Measurements from ENCODE around the gene POU6F1.

The POU6F1 gene

DNA sequence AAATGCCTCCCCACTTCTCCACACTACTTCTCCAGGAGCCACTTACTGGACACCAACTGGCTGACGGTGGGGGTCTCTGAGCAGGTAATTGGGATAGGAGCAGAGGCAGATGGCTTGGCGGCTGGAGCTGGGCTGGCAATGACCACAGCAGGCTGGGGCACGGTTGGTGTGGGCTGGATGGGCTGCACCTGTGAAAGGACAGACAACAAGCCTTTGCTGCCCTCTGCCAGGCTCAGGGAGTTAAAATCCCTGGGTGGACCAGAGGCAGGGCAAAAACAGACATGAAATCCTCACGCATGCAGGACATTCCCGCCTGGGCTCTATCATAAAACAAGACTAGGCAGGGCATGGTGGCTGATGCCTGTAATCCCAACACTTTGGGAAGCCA, 25.6 kb downstream of the POU6F1 start:
- no peaks in the 10 kb centered on the region for H3K4me1 ChIP-seq (ENCODE audit: control insufficient read depth, insufficient read depth, low read length)
- DNase-seq (ENCODE audit: low read depth): no peak
- no peaks in the 10 kb centered on the region for H3K9me3 ChIP-seq (ENCODE audit: control insufficient read depth, low read length)
- peaks cover 4% of the 10 kb centered on the region for H3K36me3 ChIP-seq (ENCODE audit: control insufficient read depth, insufficient read depth, low read length, severe bottlenecking)
- H3K27me3 ChIP-seq (replicated peaks; ENCODE audit: control insufficient read depth, insufficient read depth, low read length): no peaks in the 10 kb centered on the region
- no peak overlapping the region for H3K9ac ChIP-seq (ENCODE audit: low read length)
- no peak overlapping the region for H3K4me3 ChIP-seq (ENCODE audit: low read length)

DNA sequence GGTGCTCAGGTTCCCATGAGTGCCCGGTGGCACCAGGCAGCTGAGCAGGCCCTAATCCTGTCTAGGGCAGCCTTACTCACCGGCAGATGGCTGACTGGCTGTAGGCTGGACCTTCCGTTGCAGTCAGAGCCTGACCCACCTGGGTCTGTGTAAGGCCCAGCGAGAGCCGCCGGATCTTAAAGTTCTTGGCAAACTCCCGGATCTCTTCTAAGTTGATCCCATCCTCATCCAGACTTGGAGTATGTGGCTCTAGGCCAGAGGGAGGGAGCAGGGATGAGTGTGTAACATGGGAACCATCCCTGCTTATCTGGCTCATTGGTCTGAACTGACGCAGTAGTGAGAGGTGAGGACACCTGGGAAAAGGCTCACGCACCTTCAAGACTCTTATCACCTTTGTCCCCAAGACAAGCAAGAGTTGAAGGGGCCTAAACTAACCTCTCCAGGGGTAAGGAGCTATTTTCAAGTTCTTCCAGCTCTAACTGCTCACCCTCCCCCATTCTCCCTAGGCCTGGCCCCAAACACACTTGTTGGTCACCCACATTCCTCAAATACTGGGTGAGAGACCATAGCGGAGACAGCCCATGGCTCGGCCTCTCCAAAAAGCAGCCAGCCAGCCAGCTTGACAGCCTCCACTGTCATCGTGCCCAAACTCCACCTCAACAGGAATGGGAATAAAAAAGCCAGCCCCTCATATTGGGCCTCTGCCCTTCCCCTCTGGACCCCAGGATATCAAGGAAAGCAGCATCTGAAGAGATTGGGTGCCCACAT, 26.2 kb downstream of the POU6F1 start:
- H3K9ac ChIP-seq (ENCODE audit: low read length): no peak overlapping the region
- H3K4me3 ChIP-seq (ENCODE audit: low read length): no peak overlapping the region
- peaks cover 4% of the 10 kb centered on the region for H3K36me3 ChIP-seq (ENCODE audit: control insufficient read depth, insufficient read depth, low read length, severe bottlenecking)
- no peak for DNase-seq (ENCODE audit: low read depth)
- H3K4me1 ChIP-seq (ENCODE audit: control insufficient read depth, insufficient read depth, low read length): no peaks in the 10 kb centered on the region
- H3K9me3 ChIP-seq (ENCODE audit: control insufficient read depth, low read length): no peaks in the 10 kb centered on the region
- no peaks in the 10 kb centered on the region for H3K27me3 ChIP-seq (replicated peaks; ENCODE audit: control insufficient read depth, insufficient read depth, low read length)

DNA sequence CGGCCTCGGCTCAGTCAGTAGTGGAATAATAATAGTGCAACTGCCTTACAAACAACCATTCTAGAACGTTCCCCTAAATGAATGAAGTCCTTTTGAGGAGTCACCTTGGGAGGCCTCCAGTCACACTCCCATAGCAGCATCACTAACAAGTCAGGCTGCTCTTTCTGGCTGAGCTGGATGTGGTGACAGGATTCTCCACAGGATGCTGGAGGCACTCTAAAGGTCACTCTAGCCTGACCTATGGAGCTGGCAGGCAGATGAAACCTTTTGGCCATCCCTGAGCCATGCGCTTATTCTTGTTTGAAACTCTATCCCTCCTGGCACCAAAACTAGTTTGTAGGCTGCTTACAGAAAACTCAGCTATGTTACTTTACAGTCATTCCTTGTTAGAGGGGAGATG, 27.0 kb downstream of the POU6F1 start:
- no peak overlapping the region for H3K4me3 ChIP-seq (ENCODE audit: low read length)

DNA sequence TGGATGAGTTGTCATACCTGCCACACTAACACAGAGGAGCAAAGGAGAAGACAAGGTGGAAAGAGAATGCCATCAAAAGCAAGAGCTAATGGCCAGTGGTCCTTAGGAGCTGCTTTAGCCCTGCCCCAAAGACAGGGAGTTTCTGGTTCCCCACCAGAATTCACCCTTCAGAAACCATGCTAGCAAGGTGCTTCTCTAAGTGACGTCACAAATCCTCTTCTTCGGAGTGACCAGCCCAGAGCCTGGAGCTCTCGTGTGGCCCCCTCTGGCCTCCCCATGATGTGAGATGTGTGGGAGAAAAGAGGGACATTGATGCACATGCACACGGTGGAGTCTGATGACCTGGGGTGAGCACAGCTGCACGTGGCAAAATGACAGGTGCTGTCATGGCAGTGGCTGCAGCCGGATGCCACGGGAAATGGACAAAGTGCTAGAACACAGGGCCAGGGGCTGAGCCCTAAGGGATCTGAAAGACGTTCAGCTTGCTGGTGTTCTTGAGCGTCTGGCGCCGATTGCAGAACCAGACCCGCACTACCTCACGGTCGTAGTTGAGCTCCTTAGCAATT, 28.0 kb downstream of the POU6F1 start:
- no peak overlapping the region for H3K9ac ChIP-seq (ENCODE audit: low read length)
- DNase-seq (ENCODE audit: low read depth): no peak
- no peaks in the 10 kb centered on the region for H3K27me3 ChIP-seq (replicated peaks; ENCODE audit: control insufficient read depth, insufficient read depth, low read length)
- no peaks in the 10 kb centered on the region for H3K9me3 ChIP-seq (ENCODE audit: control insufficient read depth, low read length)
- H3K4me3 ChIP-seq (ENCODE audit: low read length): no peak overlapping the region
- no peaks in the 10 kb centered on the region for H3K4me1 ChIP-seq (ENCODE audit: control insufficient read depth, insufficient read depth, low read length)
- peaks cover 4% of the 10 kb centered on the region for H3K36me3 ChIP-seq (ENCODE audit: control insufficient read depth, insufficient read depth, low read length, severe bottlenecking)

More for the DNA sequence above, 27.0 kb downstream of the POU6F1 start:
- H3K9ac ChIP-seq (ENCODE audit: low read length): no peak overlapping the region
- H3K9me3 ChIP-seq (ENCODE audit: control insufficient read depth, low read length): no peaks in the 10 kb centered on the region
- no peaks in the 10 kb centered on the region for H3K27me3 ChIP-seq (replicated peaks; ENCODE audit: control insufficient read depth, insufficient read depth, low read length)
- H3K4me1 ChIP-seq (ENCODE audit: control insufficient read depth, insufficient read depth, low read length): no peaks in the 10 kb centered on the region
- DNase-seq (ENCODE audit: low read depth): no peak
- peaks cover 4% of the 10 kb centered on the region for H3K36me3 ChIP-seq (ENCODE audit: control insufficient read depth, insufficient read depth, low read length, severe bottlenecking)

DNA sequence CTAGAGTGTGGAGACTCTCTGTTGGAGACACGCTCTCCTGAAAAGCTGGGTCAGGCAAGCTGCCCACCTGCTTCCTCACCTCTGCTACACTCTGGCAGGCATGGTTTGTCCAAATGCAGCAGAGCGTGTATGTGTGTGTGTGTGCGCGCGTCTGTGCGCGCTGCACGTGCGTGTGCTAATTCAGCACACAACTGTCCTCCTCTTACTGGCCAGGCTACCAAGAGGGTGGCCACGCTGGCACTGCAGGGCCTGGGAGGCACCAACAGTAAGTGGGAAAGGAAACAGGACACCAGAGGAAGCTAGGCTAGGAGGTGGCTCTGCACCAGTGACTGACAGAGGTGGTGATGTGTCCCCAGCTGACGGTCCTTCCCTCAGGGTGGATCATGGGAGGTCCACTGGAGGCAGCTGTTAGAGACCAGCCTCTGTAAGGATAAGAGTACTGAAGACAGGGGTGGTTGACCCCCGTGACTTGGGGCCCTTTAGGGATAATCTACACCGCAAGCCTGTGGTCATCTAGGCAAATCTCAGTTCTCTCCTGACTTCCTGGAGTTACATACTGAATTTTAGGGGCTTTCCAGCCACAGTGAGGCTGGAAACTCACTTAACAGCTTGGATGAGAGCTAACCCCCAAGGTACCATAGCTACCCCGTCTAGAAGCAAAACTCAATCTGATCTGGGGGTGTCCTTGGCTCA, 29.4 kb downstream of the POU6F1 start:
- H3K9me3 ChIP-seq (ENCODE audit: control insufficient read depth, low read length): no peaks in the 10 kb centered on the region
- no peak for DNase-seq (ENCODE audit: low read depth)
- no peaks in the 10 kb centered on the region for H3K4me1 ChIP-seq (ENCODE audit: control insufficient read depth, insufficient read depth, low read length)
- H3K27me3 ChIP-seq (replicated peaks; ENCODE audit: control insufficient read depth, insufficient read depth, low read length): no peaks in the 10 kb centered on the region
- H3K4me3 ChIP-seq (ENCODE audit: low read length): no peak overlapping the region
- peaks cover 4% of the 10 kb centered on the region for H3K36me3 ChIP-seq (ENCODE audit: control insufficient read depth, insufficient read depth, low read length, severe bottlenecking)
- H3K9ac ChIP-seq (ENCODE audit: low read length): no peak overlapping the region

DNA sequence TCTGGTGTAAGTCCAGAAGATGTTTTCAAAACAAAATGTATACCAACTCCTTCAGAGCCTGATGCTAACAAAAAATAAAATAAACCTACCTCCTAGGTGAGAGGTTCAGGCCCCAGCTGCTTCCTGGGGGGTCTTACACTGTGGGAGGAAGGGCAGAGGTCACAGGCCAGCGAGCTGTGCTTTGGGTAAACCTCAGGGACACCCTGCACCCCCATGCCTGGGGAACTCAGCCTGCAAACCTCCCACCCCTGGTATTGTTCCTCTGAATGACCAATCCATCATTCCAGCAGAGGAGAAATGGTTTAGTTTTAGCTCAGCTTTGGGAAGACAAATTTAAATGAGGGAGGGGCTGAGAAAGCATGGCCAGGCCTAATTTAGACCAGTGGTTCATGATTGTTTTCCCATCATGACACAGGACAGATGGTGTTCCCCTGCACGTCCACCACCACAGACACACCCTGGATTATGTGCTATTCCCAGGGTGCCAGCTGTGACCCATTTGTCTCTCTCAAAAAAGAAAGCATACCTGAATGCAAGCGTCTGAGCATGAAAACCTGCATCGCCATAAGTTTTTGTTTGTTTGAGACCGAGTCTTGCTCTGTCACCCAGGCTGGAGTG, 30.4 kb downstream of the POU6F1 start:
- H3K9ac ChIP-seq (ENCODE audit: low read length): no peak overlapping the region
- peaks cover 4% of the 10 kb centered on the region for H3K36me3 ChIP-seq (ENCODE audit: control insufficient read depth, insufficient read depth, low read length, severe bottlenecking)
- H3K4me1 ChIP-seq (ENCODE audit: control insufficient read depth, insufficient read depth, low read length): no peaks in the 10 kb centered on the region
- H3K27me3 ChIP-seq (replicated peaks; ENCODE audit: control insufficient read depth, insufficient read depth, low read length): no peaks in the 10 kb centered on the region
- H3K9me3 ChIP-seq (ENCODE audit: control insufficient read depth, low read length): no peaks in the 10 kb centered on the region
- no peak for DNase-seq (ENCODE audit: low read depth)
- no peak overlapping the region for H3K4me3 ChIP-seq (ENCODE audit: low read length)

DNA sequence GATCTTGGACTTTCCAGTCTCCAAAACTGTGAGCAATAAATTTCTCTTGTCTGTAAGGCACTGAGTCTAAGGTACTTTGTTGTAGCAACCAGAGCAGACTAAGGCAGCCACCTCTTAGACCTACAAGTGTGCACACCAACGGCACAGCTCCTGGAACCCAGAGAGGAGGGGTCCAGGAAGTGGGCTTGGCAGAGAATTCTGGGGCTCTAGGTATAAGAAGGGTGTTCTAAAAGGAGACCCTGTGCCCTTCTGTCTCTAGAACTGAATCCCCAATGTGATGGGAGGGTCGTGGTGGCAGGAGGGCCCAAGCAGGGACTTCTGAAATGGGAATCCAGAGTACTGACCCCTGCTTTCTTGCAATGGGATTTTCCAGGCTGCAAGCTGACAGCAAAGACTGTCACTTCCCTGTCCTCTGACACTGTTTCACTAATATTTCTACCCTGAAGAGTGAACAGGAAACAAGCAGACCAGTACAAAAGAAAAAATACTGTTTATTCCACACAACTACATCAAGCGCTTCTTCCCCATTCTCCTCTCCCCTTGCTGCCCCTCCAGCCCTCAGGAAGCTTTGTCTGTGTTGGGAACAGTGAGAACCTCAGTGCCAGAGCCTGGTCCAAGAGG, 31.3 kb downstream of the POU6F1 start:
- Histone ChIP-seq H3K4me3 (ENCODE audit: low read length) (no peak overlapping the region), H3K27me3 (replicated peaks; ENCODE audit: control insufficient read depth, insufficient read depth, low read length) (no peaks in the 10 kb centered on the region), H3K36me3 (ENCODE audit: control insufficient read depth, insufficient read depth, low read length, severe bottlenecking) (peaks cover 4% of the 10 kb centered on the region), H3K4me1 (ENCODE audit: control insufficient read depth, insufficient read depth, low read length) (no peaks in the 10 kb centered on the region), H3K9ac (ENCODE audit: low read length) (no peak overlapping the region), H3K9me3 (ENCODE audit: control insufficient read depth, low read length) (no peaks in the 10 kb centered on the region)
- DNase-seq (ENCODE audit: low read depth): no peak

DNA sequence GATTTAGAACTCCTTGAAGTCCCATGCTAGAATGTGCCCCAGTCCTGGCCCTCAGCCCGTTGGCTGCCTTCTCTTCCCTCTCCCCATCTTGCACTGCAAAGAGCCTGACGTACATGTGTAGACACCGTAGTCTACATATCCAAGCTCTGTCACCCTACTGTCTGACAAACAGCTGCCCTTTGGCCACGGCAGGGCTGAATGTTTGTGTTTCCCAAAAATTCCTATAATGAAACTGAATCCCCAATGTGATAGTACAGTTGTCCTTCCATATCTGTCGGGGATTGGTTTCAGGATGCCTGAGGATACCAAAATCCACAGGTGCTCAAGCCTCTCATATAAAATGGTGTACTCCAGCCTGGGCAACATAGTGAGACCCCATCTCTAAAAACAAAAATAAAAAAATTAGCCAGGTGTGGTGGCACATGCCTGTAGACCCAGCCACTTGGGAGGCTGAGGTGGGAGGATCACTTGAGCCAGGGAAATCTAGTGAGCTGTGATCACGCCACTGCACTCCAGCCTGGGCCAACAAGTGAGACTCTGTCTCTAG, 32.6 kb downstream of the POU6F1 start:
- Histone ChIP-seq H3K9me3 (ENCODE audit: control insufficient read depth, low read length) (no peaks in the 10 kb centered on the region), H3K9ac (ENCODE audit: low read length) (no peak overlapping the region), H3K27me3 (replicated peaks; ENCODE audit: control insufficient read depth, insufficient read depth, low read length) (no peaks in the 10 kb centered on the region), H3K36me3 (ENCODE audit: control insufficient read depth, insufficient read depth, low read length, severe bottlenecking) (peaks cover 4% of the 10 kb centered on the region), H3K4me1 (ENCODE audit: control insufficient read depth, insufficient read depth, low read length) (no peaks in the 10 kb centered on the region), H3K4me3 (ENCODE audit: low read length) (no peak overlapping the region)
- DNase-seq (ENCODE audit: low read depth): no peak

DNA sequence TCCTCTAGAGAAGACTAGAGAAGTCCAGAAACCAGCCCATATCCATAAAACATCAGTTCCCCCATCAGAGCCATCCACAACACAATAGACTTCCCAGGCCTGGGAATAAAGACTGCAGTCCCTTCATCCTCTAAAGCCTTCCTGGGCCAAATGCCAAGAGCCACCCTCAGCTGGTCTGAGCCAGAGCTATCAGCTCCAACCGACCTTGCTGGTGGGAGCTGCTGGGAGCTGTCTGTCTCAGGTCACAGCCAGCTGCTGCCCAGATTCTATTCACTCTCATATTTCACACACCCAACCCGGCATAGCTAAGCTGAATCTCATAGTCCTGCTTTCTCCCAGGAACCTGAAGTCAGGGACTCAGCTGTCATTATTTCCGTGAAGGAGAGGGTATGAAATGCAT, 34.0 kb downstream of the POU6F1 start:
- Histone ChIP-seq H3K9me3 (ENCODE audit: control insufficient read depth, low read length) (no peaks in the 10 kb centered on the region), H3K9ac (ENCODE audit: low read length) (no peak overlapping the region), H3K36me3 (ENCODE audit: control insufficient read depth, insufficient read depth, low read length, severe bottlenecking) (no peaks in the 10 kb centered on the region), H3K4me3 (ENCODE audit: low read length) (no peak overlapping the region), H3K27me3 (replicated peaks; ENCODE audit: control insufficient read depth, insufficient read depth, low read length) (no peaks in the 10 kb centered on the region), H3K4me1 (ENCODE audit: control insufficient read depth, insufficient read depth, low read length) (no peaks in the 10 kb centered on the region)
- DNase-seq (ENCODE audit: low read depth): peak; percentile 44

DNA sequence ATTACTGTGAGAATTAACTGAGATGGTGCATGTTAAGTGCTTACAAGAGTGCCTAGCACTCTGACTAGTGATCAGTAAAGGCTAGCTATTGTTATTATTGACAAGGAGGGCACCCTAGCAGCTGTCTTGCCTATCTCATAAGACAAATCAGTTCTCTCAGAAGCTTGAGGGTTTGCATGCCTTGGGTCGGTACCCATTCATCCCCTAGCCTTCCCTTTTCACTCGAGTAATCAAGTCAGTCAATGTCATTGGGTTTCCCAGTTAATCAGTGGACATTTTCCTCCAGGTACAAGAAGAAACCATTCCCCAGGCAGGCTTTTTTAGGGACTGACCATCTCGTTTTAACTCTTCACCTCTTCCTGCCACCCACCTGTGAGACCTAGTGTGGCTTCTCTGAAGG, 34.5 kb downstream of the POU6F1 start:
- H3K27me3 ChIP-seq (replicated peaks; ENCODE audit: control insufficient read depth, insufficient read depth, low read length): no peaks in the 10 kb centered on the region
- no peak overlapping the region for H3K9ac ChIP-seq (ENCODE audit: low read length)
- no peaks in the 10 kb centered on the region for H3K4me1 ChIP-seq (ENCODE audit: control insufficient read depth, insufficient read depth, low read length)
- no peaks in the 10 kb centered on the region for H3K9me3 ChIP-seq (ENCODE audit: control insufficient read depth, low read length)
- H3K4me3 ChIP-seq (ENCODE audit: low read length): no peak overlapping the region
- no peaks in the 10 kb centered on the region for H3K36me3 ChIP-seq (ENCODE audit: control insufficient read depth, insufficient read depth, low read length, severe bottlenecking)
- no peak for DNase-seq (ENCODE audit: low read depth)

DNA sequence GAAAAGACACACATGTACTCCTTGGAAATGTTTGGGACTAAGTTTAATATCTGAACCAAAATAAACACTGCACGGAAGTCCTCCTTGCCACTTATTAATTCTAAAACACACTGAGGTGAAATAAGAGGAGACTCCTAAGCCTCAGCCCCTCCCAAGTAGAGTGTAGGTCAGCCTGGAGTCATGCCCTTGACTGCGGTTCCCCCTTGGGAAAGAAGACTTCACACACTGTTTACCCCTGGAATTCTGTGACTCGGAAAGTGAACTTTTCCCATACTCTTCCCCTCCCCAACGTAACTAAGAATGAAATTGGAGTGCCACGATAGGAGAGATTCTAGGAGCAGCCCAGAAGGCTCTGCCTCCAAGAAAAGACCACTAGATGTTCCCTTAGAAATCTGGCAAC, 36.3 kb downstream of the POU6F1 start:
- H3K36me3 ChIP-seq (ENCODE audit: control insufficient read depth, insufficient read depth, low read length, severe bottlenecking): no peaks in the 10 kb centered on the region
- H3K27me3 ChIP-seq (replicated peaks; ENCODE audit: control insufficient read depth, insufficient read depth, low read length): no peaks in the 10 kb centered on the region
- no peak for DNase-seq (ENCODE audit: low read depth)
- no peaks in the 10 kb centered on the region for H3K9me3 ChIP-seq (ENCODE audit: control insufficient read depth, low read length)
- no peak overlapping the region for H3K4me3 ChIP-seq (ENCODE audit: low read length)
- H3K9ac ChIP-seq (ENCODE audit: low read length): no peak overlapping the region
- no peaks in the 10 kb centered on the region for H3K4me1 ChIP-seq (ENCODE audit: control insufficient read depth, insufficient read depth, low read length)
